ENCODE measurements around the gene TMUB1. TPM values are rescaled to one million over a fixed set of nuclear protein-coding genes. Genes with fewer than 3 reads are reported as not detected.
A peak's percentile ranks its signal among the peaks of the same experiment; 100 is the strongest.

Gene TMUB1
- total and polyA plus RNA-seq, 11 donors = 21.8 to 82.6 (median 37.9) TPM

GRCh38 chr7:151039850-151040548 lies 43.3 kb downstream of the TMUB1 start:
- Histone ChIP-seq H3K27me3 (no peaks in the 10 kb centered on the region), H3K27ac (peak overlapping the region in 5 of 12 donors; percentile 38 to 62 (median 50)), H3K9me3 (no peaks in the 10 kb centered on the region), H3K4me3 (no peak overlapping the region), H3K4me1 (peaks cover 7 to 29% (median 18%) of the 10 kb centered on the region in 12 donors), H3K36me3 (peaks cover 0 to 55% (median 40%) of the 10 kb centered on the region in 9 donors)
- DNase-seq (no peak), ATAC-seq (peak in 2 of 4 donors; percentile 4 to 16)
- intact Hi-C loops (cut with DNase I) = no loop called here
- WGBS, 4 donors = 44 to 69% (median 63%) methylated on average over 13 to 18 of the region's 18 CpGs
- TF ChIP-seq POLR2A (IDR thresholded peaks at IDR 0.05) (no peak), CTCF (IDR thresholded peaks at IDR 0.05) (no peak)

GRCh38 chr7:151038951-151039849 lies 44.1 kb downstream of the TMUB1 start:
- H3K9me3 ChIP-seq = no peaks in the 10 kb centered on the region
- 37 to 47% (median 44%) methylated on average over 10 to 12 of the region's 12 CpGs for WGBS, 4 donors
- TF ChIP-seq POLR2A (IDR thresholded peaks at IDR 0.05) (peak in 1 of 2 donors; percentile 33), CTCF (IDR thresholded peaks at IDR 0.05) (no peak)
- H3K36me3 ChIP-seq = peaks cover 0 to 54% (median 42%) of the 10 kb centered on the region in 9 donors
- DNase-seq (peak; percentile 59 to 90 (median 69)), ATAC-seq (peak; percentile 65 to 85 (median 74))
- no peak overlapping the region for H3K4me3 ChIP-seq
- no peaks in the 10 kb centered on the region for H3K27me3 ChIP-seq
- peak overlapping the region in 11 of 12 donors; percentile 5 to 70 (median 41) for H3K27ac ChIP-seq
- intact Hi-C loops (cut with DNase I) = no loop called here
- H3K4me1 ChIP-seq = peaks cover 7 to 35% (median 21%) of the 10 kb centered on the region in 12 donors

- ATAC-seq (no peak), DNase-seq (no peak)
- Histone ChIP-seq H3K27ac (peak overlapping the region in 2 of 12 donors; percentile 1 to 7), H3K27me3 (no peaks in the 10 kb centered on the region), H3K4me3 (peak overlapping the region in 2 of 12 donors; percentile 7 to 11), H3K9me3 (no peaks in the 10 kb centered on the region), H3K36me3 (peaks cover 0 to 52% (median 38%) of the 10 kb centered on the region in 9 donors), H3K4me1 (peaks cover 7 to 37% (median 21%) of the 10 kb centered on the region in 12 donors)
- 85 to 94% (median 88%) methylated on average over 6 to 17 of the region's 17 CpGs for WGBS, 4 donors
- no peak for TF ChIP-seq POLR2A (IDR thresholded peaks at IDR 0.05)
- TF ChIP-seq CTCF (IDR thresholded peaks at IDR 0.05) = no peak
- intact Hi-C loops (cut with DNase I) = loop anchor here in 1 of 10 donors (2.0 kb wide), 1 partner anchor 21 kb away; the partner anchor contains the start of gene CDK5
These were observed 47.4 kb downstream of the TMUB1 start for GRCh38 chr7:151035902-151036301.

Measured in heart left ventricle (tissue), 16 donors.